DLD1 (cell line): ENCODE measurements around the gene SLC6A13.
"Not testable (repeated sequence)": the region's sequence is repeated elsewhere in the genome, so short reads cannot be mapped to it uniquely, and the experiment has no call there.

Experiments
- in situ Hi-C: cut with HindIII; loops from 2 replicates; pipeline ENCODE4 v1.10.0; 2017; ENCODE audit warnings: low sequenced_read_pairs

Gene SLC6A13

GRCh38 chr12:265096-265495 is 2.5 kb upstream of the SLC6A13 start:
- in situ Hi-C loops, result no loop called here

- in situ Hi-C loops, result no loop called here
Measured at GRCh38 chr12:264269-264668, 1.6 kb upstream of the SLC6A13 start.

- in situ Hi-C loops, result no loop called here
Measured at GRCh38 chr12:263574-263973, 938 bp upstream of the SLC6A13 start.

GRCh38 chr12:262113-262512 is 523 bp downstream of the SLC6A13 start:
- in situ Hi-C loops, result no loop called here

GRCh38 chr12:257521-258321 is 4.9 kb downstream of the SLC6A13 start:
- in situ Hi-C loops, result no loop called here

- in situ Hi-C loops, result no loop called here
Measured at GRCh38 chr12:256958-257357, 5.7 kb downstream of the SLC6A13 start.

GRCh38 chr12:256225-256624 is 6.4 kb downstream of the SLC6A13 start:
- in situ Hi-C loops, result no loop called here

GRCh38 chr12:254912-255311 is 7.7 kb downstream of the SLC6A13 start:
- in situ Hi-C loops, result no loop called here

- in situ Hi-C loops, result no loop called here
Measured at GRCh38 chr12:254039-254438, 8.6 kb downstream of the SLC6A13 start.

GRCh38 chr12:253116-253831 is 9.4 kb downstream of the SLC6A13 start:
- in situ Hi-C loops, result no loop called here

GRCh38 chr12:252636-253035 is 10.0 kb downstream of the SLC6A13 start:
- in situ Hi-C loops, result no loop called here

- in situ Hi-C loops, result no loop called here
Measured at GRCh38 chr12:247271-247670, 15.4 kb downstream of the SLC6A13 start.

- in situ Hi-C loops, result no loop called here
Measured at GRCh38 chr12:243381-243780, 19.3 kb downstream of the SLC6A13 start.

GRCh38 chr12:242496-242895 is 20.1 kb downstream of the SLC6A13 start:
- in situ Hi-C loops, result no loop called here

- in situ Hi-C loops, result no loop called here
Measured at GRCh38 chr12:241266-241665, 21.4 kb downstream of the SLC6A13 start.

- in situ Hi-C loops, result no loop called here
Measured at GRCh38 chr12:240566-240965, 22.1 kb downstream of the SLC6A13 start.

- in situ Hi-C loops, result no loop called here
Measured at GRCh38 chr12:238736-239398, 23.8 kb downstream of the SLC6A13 start.

- in situ Hi-C loops, result no loop called here
Measured at GRCh38 chr12:238116-238515, 24.5 kb downstream of the SLC6A13 start.

- in situ Hi-C loops, result no loop called here
Measured at GRCh38 chr12:237026-237815, 25.4 kb downstream of the SLC6A13 start.

GRCh38 chr12:236445-236844 is 26.2 kb downstream of the SLC6A13 start:
- in situ Hi-C loops, result no loop called here

GRCh38 chr12:235967-236366 is 26.7 kb downstream of the SLC6A13 start:
- in situ Hi-C loops, result not testable (repeated sequence)
